ENCODE results near the gene GLRX.

GLRX gene

GRCh38 chr5:95841914-95842812 is 19.6 kb upstream of the GLRX start:
- Histone ChIP-seq H3K36me3 (no peaks in the 10 kb centered on the region), H3K9me3 (ENCODE audit: severe bottlenecking) (no peaks in the 10 kb centered on the region), H3K27ac (no peak overlapping the region), H3K4me3 (ENCODE audit: low read depth, low read length) (no peak overlapping the region), H3K27me3 (ENCODE audit: insufficient read depth, low read depth, severe bottlenecking) (no peaks in the 10 kb centered on the region)
- no peak for TF ChIP-seq CTCF (IDR thresholded peaks at IDR 0.05; ENCODE audit: low read depth, low read length)
- DNase-seq: no peak

GRCh38 chr5:95840956-95841705 is 18.6 kb upstream of the GLRX start:
- no peak for DNase-seq
- H3K9me3 ChIP-seq (ENCODE audit: severe bottlenecking): no peaks in the 10 kb centered on the region
- no peaks in the 10 kb centered on the region for H3K27me3 ChIP-seq (ENCODE audit: insufficient read depth, low read depth, severe bottlenecking)
- no peaks in the 10 kb centered on the region for H3K36me3 ChIP-seq
- TF ChIP-seq CTCF (IDR thresholded peaks at IDR 0.05; ENCODE audit: low read depth, low read length): no peak
- no peak overlapping the region for H3K27ac ChIP-seq
- H3K4me3 ChIP-seq (ENCODE audit: low read depth, low read length): no peak overlapping the region

GRCh38 chr5:95839658-95840057 is 17.1 kb upstream of the GLRX start:
- TF ChIP-seq CTCF (IDR thresholded peaks at IDR 0.05; ENCODE audit: low read depth, low read length): no peak
- no peak overlapping the region for H3K4me3 ChIP-seq (ENCODE audit: low read depth, low read length)
- no peak for DNase-seq
- no peaks in the 10 kb centered on the region for H3K27me3 ChIP-seq (ENCODE audit: insufficient read depth, low read depth, severe bottlenecking)
- H3K9me3 ChIP-seq (ENCODE audit: severe bottlenecking): no peaks in the 10 kb centered on the region
- H3K36me3 ChIP-seq: no peaks in the 10 kb centered on the region
- no peak overlapping the region for H3K27ac ChIP-seq

GRCh38 chr5:95838556-95838955 is 16.0 kb upstream of the GLRX start:
- Histone ChIP-seq H3K9me3 (ENCODE audit: severe bottlenecking) (no peaks in the 10 kb centered on the region), H3K36me3 (no peaks in the 10 kb centered on the region), H3K4me3 (ENCODE audit: low read depth, low read length) (no peak overlapping the region), H3K27me3 (ENCODE audit: insufficient read depth, low read depth, severe bottlenecking) (no peaks in the 10 kb centered on the region), H3K27ac (no peak overlapping the region)
- DNase-seq: no peak
- TF ChIP-seq CTCF (IDR thresholded peaks at IDR 0.05; ENCODE audit: low read depth, low read length): no peak

GRCh38 chr5:95838001-95838520 is 15.5 kb upstream of the GLRX start:
- DNase-seq: no peak
- H3K9me3 ChIP-seq (ENCODE audit: severe bottlenecking): no peaks in the 10 kb centered on the region
- no peaks in the 10 kb centered on the region for H3K27me3 ChIP-seq (ENCODE audit: insufficient read depth, low read depth, severe bottlenecking)
- H3K4me3 ChIP-seq (ENCODE audit: low read depth, low read length): no peak overlapping the region
- no peaks in the 10 kb centered on the region for H3K36me3 ChIP-seq
- no peak overlapping the region for H3K27ac ChIP-seq
- no peak for TF ChIP-seq CTCF (IDR thresholded peaks at IDR 0.05; ENCODE audit: low read depth, low read length)
